H54 (cell line): ENCODE results near the gene HPD.

Experiments
- DNase-seq: peaks from one replicate; pipeline ENCODE4 v3.0.0; 2011; ENCODE audit warnings: low spot score, mixed read lengths; ENCODE audit not compliant: insufficient read length
- FAIRE-seq: peaks from 3 replicates; lab custom pipeline; 2011; peaks lifted over from hg19 to GRCh38; lab: Jason Lieb, UNC
- POLR2A ChIP-seq: IDR thresholded peaks from 2 replicates; pipeline ENCODE4 v1.6.1; 2011; ENCODE audit warnings: low read depth, mild to moderate bottlenecking, low read length

HPD gene

GRCh38 chr12:121814429-121815119 lies 44.1 kb downstream of the HPD start:
- FAIRE-seq, result no peak
- DNase-seq, result no peak
- TF ChIP-seq POLR2A, result no peak

- DNase-seq (no peak), FAIRE-seq (no peak)
- no peak for TF ChIP-seq POLR2A
Measured at GRCh38 chr12:121813951-121814350, 44.7 kb downstream of the HPD start.

- TF ChIP-seq POLR2A, result no peak
- DNase-seq (no peak), FAIRE-seq (no peak)
Measured at GRCh38 chr12:121812921-121813896, 45.5 kb downstream of the HPD start.

GRCh38 chr12:121812320-121812871 lies 46.3 kb downstream of the HPD start:
- peak; percentile 77 for DNase-seq
- no peak for FAIRE-seq
- no peak for TF ChIP-seq POLR2A

DNA sequence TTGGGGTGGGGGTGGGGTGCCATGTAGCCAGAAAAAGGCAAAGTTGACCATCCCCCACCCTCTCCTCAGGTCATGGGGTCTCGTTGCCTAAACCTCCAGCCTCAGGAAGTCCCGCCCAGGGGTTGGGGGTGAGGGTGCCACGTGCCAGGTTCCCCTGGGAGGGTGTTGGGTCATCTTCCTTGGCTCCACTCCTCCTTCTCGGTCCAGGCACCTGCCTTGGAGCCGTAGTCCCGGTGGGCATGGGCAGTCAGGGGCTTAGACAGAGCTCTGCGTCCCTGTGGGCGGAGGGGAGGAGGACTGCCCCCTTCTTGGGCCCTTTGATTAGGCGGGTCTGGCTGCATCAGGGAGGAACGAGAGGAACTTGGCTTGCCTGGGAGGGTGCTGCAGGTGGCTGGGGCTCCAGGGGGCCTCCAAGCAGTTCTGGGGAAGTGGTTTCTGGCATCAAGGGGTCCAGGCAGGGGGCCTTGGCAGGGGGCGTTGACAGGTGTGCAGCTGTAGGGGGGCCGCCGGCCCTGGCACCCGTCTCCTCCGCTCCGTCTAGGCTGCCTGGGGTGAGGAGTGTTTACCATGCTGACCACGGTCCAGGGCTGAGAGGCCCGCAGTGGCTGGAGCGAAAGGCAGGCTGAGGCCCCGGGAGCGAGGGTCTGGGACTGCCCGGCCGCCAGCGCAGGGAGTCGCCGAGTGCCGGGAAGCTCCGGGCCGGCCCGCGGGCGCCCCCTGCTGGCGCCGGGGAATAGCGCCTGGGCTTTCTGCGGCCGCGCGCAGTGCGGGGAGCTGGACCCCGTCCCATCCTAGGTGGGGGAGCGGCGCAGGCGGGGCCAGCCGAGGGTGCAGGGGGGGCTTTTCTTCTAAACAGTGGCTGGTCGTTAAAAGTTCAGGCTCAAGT lies 47.0 kb downstream of the HPD start:
- DNase-seq (peak; percentile 88), FAIRE-seq (no peak)
- TF ChIP-seq POLR2A, result no peak

DNA sequence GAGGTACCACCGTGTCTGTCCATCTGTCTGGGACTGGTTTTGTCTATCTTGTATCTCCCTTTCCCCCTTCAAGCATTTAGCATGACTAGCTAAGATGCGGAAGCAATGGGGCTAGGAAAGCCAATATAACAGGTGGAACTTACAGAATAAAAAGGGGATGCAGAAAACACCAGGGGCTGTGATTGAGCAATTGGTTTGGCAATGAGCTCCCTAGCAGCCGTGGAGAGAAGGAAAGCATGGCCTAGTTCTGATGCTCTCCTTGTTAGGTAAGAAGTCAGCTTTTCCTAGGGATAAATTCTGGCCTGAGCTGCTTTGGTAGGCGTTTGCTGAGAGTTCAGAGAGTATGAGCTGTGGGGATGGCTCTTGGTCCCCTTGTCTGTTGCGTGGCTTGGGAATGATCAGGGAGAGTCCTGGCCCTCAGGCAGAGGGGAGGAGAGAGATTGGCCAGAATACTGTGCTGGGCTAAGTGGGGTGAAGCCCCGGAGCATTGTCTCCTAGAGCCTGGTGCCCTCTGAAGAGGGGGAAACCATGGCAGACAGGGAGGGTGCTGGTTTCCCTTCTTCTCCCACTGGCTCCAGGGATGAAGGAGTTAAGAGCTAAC lies 47.7 kb downstream of the HPD start:
- no peak for DNase-seq
- FAIRE-seq, result no peak
- no peak for TF ChIP-seq POLR2A

DNA sequence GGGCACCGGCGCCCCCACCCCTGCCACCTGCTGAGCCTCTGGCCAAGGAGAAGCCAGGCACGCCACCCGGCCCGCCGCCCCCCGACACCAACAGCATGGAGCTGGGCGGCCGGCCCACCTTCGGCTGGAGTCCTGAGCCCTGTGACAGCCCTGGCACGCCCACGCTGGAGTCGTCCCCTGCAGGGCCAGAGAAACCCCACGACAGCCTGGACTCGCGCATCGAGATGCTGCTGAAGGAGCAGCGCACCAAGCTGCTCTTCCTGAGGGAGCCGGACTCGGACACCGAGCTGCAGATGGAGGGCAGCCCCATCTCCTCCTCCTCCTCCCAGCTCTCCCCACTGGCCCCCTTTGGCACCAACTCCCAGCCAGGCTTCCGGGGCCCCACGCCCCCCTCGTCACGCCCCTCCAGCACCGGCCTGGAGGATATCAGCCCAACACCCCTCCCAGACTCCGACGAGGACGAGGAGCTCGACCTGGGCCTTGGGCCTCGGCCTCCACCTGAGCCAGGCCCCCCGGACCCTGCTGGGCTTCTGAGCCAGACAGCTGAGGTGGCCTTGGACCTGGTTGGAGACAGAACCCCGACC lies 48.3 kb downstream of the HPD start:
- FAIRE-seq, result no peak
- TF ChIP-seq POLR2A, result no peak
- DNase-seq, result no peak

DNA sequence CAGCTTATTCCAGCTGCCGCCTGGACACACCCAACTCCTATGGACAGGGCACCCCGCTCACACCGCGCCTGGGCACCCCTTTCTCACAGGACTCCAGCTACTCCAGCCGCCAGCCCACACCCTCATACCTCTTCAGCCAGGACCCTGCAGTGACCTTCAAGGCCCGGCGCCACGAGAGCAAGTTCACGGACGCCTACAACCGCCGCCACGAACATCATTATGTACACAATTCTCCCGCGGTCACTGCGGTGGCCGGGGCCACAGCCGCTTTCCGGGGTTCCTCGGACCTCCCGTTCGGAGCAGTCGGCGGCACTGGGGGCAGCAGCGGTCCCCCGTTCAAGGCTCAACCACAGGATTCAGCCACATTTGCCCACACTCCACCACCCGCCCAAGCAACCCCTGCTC lies 48.9 kb downstream of the HPD start:
- FAIRE-seq, result no peak

DNA sequence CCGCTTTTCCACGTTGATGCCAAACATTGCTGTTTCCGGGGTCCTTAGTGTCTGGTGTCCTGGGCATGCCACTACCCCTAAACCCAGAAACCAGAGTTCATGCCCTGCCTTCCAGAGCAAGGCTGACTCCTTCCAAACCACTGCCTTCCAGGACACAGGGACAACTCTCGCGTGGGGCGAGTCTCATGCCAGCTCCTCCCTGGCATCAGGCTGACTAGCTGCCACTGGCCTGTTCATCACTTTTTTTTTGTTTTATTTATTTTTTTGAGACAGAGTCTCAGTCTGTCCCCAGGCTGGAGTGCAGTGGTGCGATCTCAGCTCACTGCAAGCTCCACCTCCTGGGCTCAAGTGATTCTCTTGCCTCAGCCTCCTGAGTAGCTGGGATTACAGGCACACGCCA lies 50.0 kb downstream of the HPD start:
- FAIRE-seq (no peak), DNase-seq (no peak)
- no peak for TF ChIP-seq POLR2A

More for the DNA sequence above, 48.9 kb downstream of the HPD start:
- DNase-seq, result no peak
- TF ChIP-seq POLR2A, result no peak

GRCh38 chr12:121807642-121808347 lies 50.9 kb downstream of the HPD start:
- no peak for FAIRE-seq

GRCh38 chr12:121806546-121807423 lies 51.9 kb downstream of the HPD start:
- FAIRE-seq (no peak), DNase-seq (peak; percentile 22)
- TF ChIP-seq POLR2A, result no peak

More at GRCh38 chr12:121807642-121808347, 50.9 kb downstream of the HPD start:
- no peak for TF ChIP-seq POLR2A
- no peak for DNase-seq
